ENCODE results near the gene B3GALT2. TPM values are rescaled to one million over a fixed set of nuclear protein-coding genes. Genes with fewer than 3 reads are reported as not detected.

The B3GALT2 gene
- total RNA-seq, 1 donor from 2014 or later, result 0.13 TPM

GRCh38 chr1:193176113-193176512 is 10.3 kb downstream of the B3GALT2 start:
- Mint-ChIP-seq H3K9me3 (no peaks in the 10 kb centered on the region), H3K27ac (no peak overlapping the region), H3K4me3 (no peak overlapping the region), H3K36me3 (ENCODE audit: low read depth) (peaks cover 16% of the 10 kb centered on the region), H3K4me1 (ENCODE audit: low read depth) (no peaks in the 10 kb centered on the region), H3K27me3 (ENCODE audit: insufficient read depth) (no peaks in the 10 kb centered on the region)
- intact Hi-C loops (cut with micrococcal nuclease), result no loop called here
- DNase-seq (ENCODE audit: low spot score), result no peak

GRCh38 chr1:193157360-193157759 is 29.1 kb downstream of the B3GALT2 start:
- intact Hi-C loops (cut with micrococcal nuclease), result no loop called here
- Mint-ChIP-seq H3K9me3 (no peaks in the 10 kb centered on the region), H3K4me3 (no peak overlapping the region), H3K4me1 (ENCODE audit: low read depth) (peaks cover 15% of the 10 kb centered on the region), H3K27me3 (ENCODE audit: insufficient read depth) (no peaks in the 10 kb centered on the region), H3K27ac (no peak overlapping the region), H3K36me3 (ENCODE audit: low read depth) (peaks cover 21% of the 10 kb centered on the region)
- no peak for DNase-seq (ENCODE audit: low spot score)

- H3K27me3 Mint-ChIP-seq (ENCODE audit: insufficient read depth), result no peaks in the 10 kb centered on the region
- no peak overlapping the region for H3K4me3 Mint-ChIP-seq
- intact Hi-C loops (cut with micrococcal nuclease), result no loop called here
- H3K9me3 Mint-ChIP-seq, result no peaks in the 10 kb centered on the region
- H3K36me3 Mint-ChIP-seq (ENCODE audit: low read depth), result peaks cover 24% of the 10 kb centered on the region
- DNase-seq (ENCODE audit: low spot score), result no peak
- H3K4me1 Mint-ChIP-seq (ENCODE audit: low read depth), result peaks cover 15% of the 10 kb centered on the region
- H3K27ac Mint-ChIP-seq, result peak overlapping the region; percentile 18
These were observed 29.6 kb downstream of the B3GALT2 start for GRCh38 chr1:193156822-193157142.

GRCh38 chr1:193156117-193156821 is 30.1 kb downstream of the B3GALT2 start:
- Mint-ChIP-seq H3K27ac (peak overlapping the region; percentile 18), H3K36me3 (ENCODE audit: low read depth) (peaks cover 24% of the 10 kb centered on the region), H3K4me1 (ENCODE audit: low read depth) (peaks cover 15% of the 10 kb centered on the region), H3K4me3 (no peak overlapping the region), H3K27me3 (ENCODE audit: insufficient read depth) (no peaks in the 10 kb centered on the region), H3K9me3 (no peaks in the 10 kb centered on the region)
- intact Hi-C loops (cut with micrococcal nuclease), result no loop called here
- DNase-seq (ENCODE audit: low spot score), result no peak

- H3K4me1 Mint-ChIP-seq (ENCODE audit: low read depth), result peaks cover 14% of the 10 kb centered on the region
- no peak overlapping the region for H3K27ac Mint-ChIP-seq
- peaks cover 23% of the 10 kb centered on the region for H3K36me3 Mint-ChIP-seq (ENCODE audit: low read depth)
- H3K4me3 Mint-ChIP-seq, result no peak overlapping the region
- no peak for DNase-seq (ENCODE audit: low spot score)
- no peaks in the 10 kb centered on the region for H3K9me3 Mint-ChIP-seq
- H3K27me3 Mint-ChIP-seq (ENCODE audit: insufficient read depth), result no peaks in the 10 kb centered on the region
- intact Hi-C loops (cut with micrococcal nuclease), result no loop called here
These were observed 41.4 kb downstream of the B3GALT2 start for GRCh38 chr1:193144999-193145398.

- Mint-ChIP-seq H3K4me1 (ENCODE audit: low read depth) (peaks cover 19% of the 10 kb centered on the region), H3K4me3 (no peak overlapping the region), H3K9me3 (no peaks in the 10 kb centered on the region), H3K36me3 (ENCODE audit: low read depth) (peaks cover 29% of the 10 kb centered on the region), H3K27me3 (ENCODE audit: insufficient read depth) (no peaks in the 10 kb centered on the region), H3K27ac (no peak overlapping the region)
- intact Hi-C loops (cut with micrococcal nuclease), result no loop called here
- DNase-seq (ENCODE audit: low spot score), result no peak
These were observed 42.0 kb downstream of the B3GALT2 start for GRCh38 chr1:193144361-193144938.

- Mint-ChIP-seq H3K27ac (no peak overlapping the region), H3K4me1 (ENCODE audit: low read depth) (peaks cover 22% of the 10 kb centered on the region), H3K9me3 (no peaks in the 10 kb centered on the region), H3K4me3 (no peak overlapping the region), H3K27me3 (ENCODE audit: insufficient read depth) (no peaks in the 10 kb centered on the region), H3K36me3 (ENCODE audit: low read depth) (peaks cover 34% of the 10 kb centered on the region)
- no peak for DNase-seq (ENCODE audit: low spot score)
- intact Hi-C loops (cut with micrococcal nuclease), result no loop called here
These were observed 43.1 kb downstream of the B3GALT2 start for GRCh38 chr1:193143285-193143684.

GRCh38 chr1:193142409-193142808 is 44.0 kb downstream of the B3GALT2 start:
- peaks cover 22% of the 10 kb centered on the region for H3K4me1 Mint-ChIP-seq (ENCODE audit: low read depth)
- no peak overlapping the region for H3K27ac Mint-ChIP-seq
- intact Hi-C loops (cut with micrococcal nuclease), result no loop called here
- H3K4me3 Mint-ChIP-seq, result no peak overlapping the region
- peaks cover 40% of the 10 kb centered on the region for H3K36me3 Mint-ChIP-seq (ENCODE audit: low read depth)
- no peaks in the 10 kb centered on the region for H3K9me3 Mint-ChIP-seq
- H3K27me3 Mint-ChIP-seq (ENCODE audit: insufficient read depth), result no peaks in the 10 kb centered on the region
- no peak for DNase-seq (ENCODE audit: low spot score)

- peaks cover 25% of the 10 kb centered on the region for H3K4me1 Mint-ChIP-seq (ENCODE audit: low read depth)
- intact Hi-C loops (cut with micrococcal nuclease), result loop anchor here (2.0 kb wide), 1 partner anchor 19 kb away; the partner anchor contains the start of gene CDC73
- DNase-seq (ENCODE audit: low spot score), result no peak
- no peak overlapping the region for H3K27ac Mint-ChIP-seq
- no peak overlapping the region for H3K4me3 Mint-ChIP-seq
- peaks cover 42% of the 10 kb centered on the region for H3K36me3 Mint-ChIP-seq (ENCODE audit: low read depth)
- no peaks in the 10 kb centered on the region for H3K27me3 Mint-ChIP-seq (ENCODE audit: insufficient read depth)
- no peaks in the 10 kb centered on the region for H3K9me3 Mint-ChIP-seq
These were observed 44.6 kb downstream of the B3GALT2 start for GRCh38 chr1:193141804-193142203.

GRCh38 chr1:193140254-193140653 is 46.2 kb downstream of the B3GALT2 start:
- intact Hi-C loops (cut with micrococcal nuclease), result loop anchor here (2.0 kb wide), 1 partner anchor 17 kb away; the partner anchor contains the start of gene CDC73
- H3K36me3 Mint-ChIP-seq (ENCODE audit: low read depth), result peaks cover 42% of the 10 kb centered on the region
- DNase-seq (ENCODE audit: low spot score), result no peak
- H3K4me3 Mint-ChIP-seq, result no peak overlapping the region
- no peak overlapping the region for H3K27ac Mint-ChIP-seq
- no peaks in the 10 kb centered on the region for H3K27me3 Mint-ChIP-seq (ENCODE audit: insufficient read depth)
- H3K4me1 Mint-ChIP-seq (ENCODE audit: low read depth), result peaks cover 28% of the 10 kb centered on the region
- H3K9me3 Mint-ChIP-seq, result no peaks in the 10 kb centered on the region

GRCh38 chr1:193131266-193131860 is 55.0 kb downstream of the B3GALT2 start:
- H3K27me3 Mint-ChIP-seq (ENCODE audit: insufficient read depth), result no peaks in the 10 kb centered on the region
- H3K36me3 Mint-ChIP-seq (ENCODE audit: low read depth), result peaks cover 32% of the 10 kb centered on the region
- no peak for DNase-seq (ENCODE audit: low spot score)

More at GRCh38 chr1:193131266-193131860, 55.0 kb downstream of the B3GALT2 start:
- Mint-ChIP-seq H3K4me3 (no peak overlapping the region), H3K4me1 (ENCODE audit: low read depth) (peaks cover 19% of the 10 kb centered on the region), H3K27ac (peak overlapping the region; percentile 48), H3K9me3 (no peaks in the 10 kb centered on the region)
- intact Hi-C loops (cut with micrococcal nuclease), result loop anchor here (1.0 kb wide), 1 partner anchor 9 kb away; the partner anchor contains the start of gene CDC73

Measured in activated T-helper 1 cell treated with anti-CD3 and anti-CD28 coated beads, Interleukin-12 subunit alpha, Interleukin-12 subunit beta, Interleukin-2, Interleukin-4 antibody, amounts not matched to agents 30 ng/mL and 10 ng/mL and 1 ng/mL, durations not matched to agents 14 hours and 24 hours and 36 hours (primary cell).